ENCODE data around the gene SZRD1. TPM values are rescaled to one million over a fixed set of nuclear protein-coding genes. Genes with fewer than 3 reads are reported as not detected.

The SZRD1 gene
- total and polyA plus RNA-seq, 8 donors, result 24.9 to 53.5 (median 36.5) TPM

- no peaks in the 10 kb centered on the region for H3K27me3 ChIP-seq
- 88 to 98% methylated on average over 5 of the region's 5 CpGs for WGBS, 2 donors
- H3K4me3 ChIP-seq, result no peak overlapping the region
- no peaks in the 10 kb centered on the region for H3K9me3 ChIP-seq
- FAIRE-seq (no peak), DNase-seq (no peak), ATAC-seq (no peak)
- H3K27ac ChIP-seq, result no peak overlapping the region
- TF ChIP-seq CTCF (IDR thresholded peaks at IDR 0.05), result no peak
- intact Hi-C loops (cut with DNase I), result no loop called here
- no peaks in the 10 kb centered on the region for H3K4me1 ChIP-seq
- no peaks in the 10 kb centered on the region for H3K36me3 ChIP-seq
Measured at GRCh38 chr1:16410803-16411202, 43.8 kb downstream of the SZRD1 start.

- H3K4me1 ChIP-seq, result no peaks in the 10 kb centered on the region
- no peak for DNase-seq
- H3K4me3 ChIP-seq, result no peak overlapping the region
- H3K27ac ChIP-seq, result no peak overlapping the region
- H3K9me3 ChIP-seq, result no peaks in the 10 kb centered on the region
- FAIRE-seq, result no peak
- H3K36me3 ChIP-seq, result no peaks in the 10 kb centered on the region
- 81 to 91% methylated on average over 3 of the region's 3 CpGs for WGBS, 2 donors
- ATAC-seq, result no peak
- no peak for TF ChIP-seq CTCF (IDR thresholded peaks at IDR 0.05)
- intact Hi-C loops (cut with DNase I), result no loop called here
- H3K27me3 ChIP-seq, result no peaks in the 10 kb centered on the region
Measured at GRCh38 chr1:16413191-16413590, 46.1 kb downstream of the SZRD1 start.

GRCh38 chr1:16418823-16419425 lies 51.9 kb downstream of the SZRD1 start:
- intact Hi-C loops (cut with DNase I), result no loop called here
- ATAC-seq (no peak), FAIRE-seq (no peak), DNase-seq (no peak)
- Histone ChIP-seq H3K27ac (no peak overlapping the region), H3K36me3 (no peaks in the 10 kb centered on the region), H3K4me3 (no peak overlapping the region), H3K9me3 (no peaks in the 10 kb centered on the region), H3K4me1 (no peaks in the 10 kb centered on the region), H3K27me3 (no peaks in the 10 kb centered on the region)
- WGBS, 2 donors, result 81% methylated on average over 7 of the region's 7 CpGs
- TF ChIP-seq CTCF (IDR thresholded peaks at IDR 0.05), result no peak

GRCh38 chr1:16420424-16421118 lies 53.5 kb downstream of the SZRD1 start:
- H3K4me3 ChIP-seq, result no peak overlapping the region
- H3K4me1 ChIP-seq, result no peaks in the 10 kb centered on the region
- DNase-seq (no peak), ATAC-seq (peak in 1 of 4 donors; percentile 23), FAIRE-seq (no peak)
- H3K9me3 ChIP-seq, result no peaks in the 10 kb centered on the region
- intact Hi-C loops (cut with DNase I), result no loop called here
- no peaks in the 10 kb centered on the region for H3K36me3 ChIP-seq
- no peak overlapping the region for H3K27ac ChIP-seq
- WGBS, 2 donors, result 62 to 63% methylated on average over 9 of the region's 9 CpGs
- no peaks in the 10 kb centered on the region for H3K27me3 ChIP-seq
- no peak for TF ChIP-seq CTCF (IDR thresholded peaks at IDR 0.05)

- intact Hi-C loops (cut with DNase I), result no loop called here
Measured at GRCh38 chr1:16421201-16421600, 54.2 kb downstream of the SZRD1 start.

More at GRCh38 chr1:16421201-16421600, 54.2 kb downstream of the SZRD1 start:
- H3K27me3 ChIP-seq, result no peaks in the 10 kb centered on the region
- H3K9me3 ChIP-seq, result no peaks in the 10 kb centered on the region
- DNase-seq, result no peak
- TF ChIP-seq CTCF (IDR thresholded peaks at IDR 0.05), result no peak
- FAIRE-seq, result no peak
- WGBS, 2 donors, result 58 to 72% methylated on average over 7 of the region's 7 CpGs
- no peaks in the 10 kb centered on the region for H3K36me3 ChIP-seq
- H3K27ac ChIP-seq, result no peak overlapping the region
- no peaks in the 10 kb centered on the region for H3K4me1 ChIP-seq
- ATAC-seq, result no peak
- H3K4me3 ChIP-seq, result no peak overlapping the region
